C4-2B (cell line): ENCODE results near the gene R3HCC1L.

Source experiments
- H3K27ac ChIP-seq: fragments of 450-650 bp; 2 replicates; pipeline ENCODE4 v1.5.1; 2017
- CTCF ChIP-seq: fragments of 450-650 bp; conservative IDR thresholded peaks from 2 replicates; pipeline ENCODE4 v1.5.1; 2017; ENCODE audit warnings: mild to moderate bottlenecking
- ZFX ChIP-seq: fragments of 450-650 bp; IDR thresholded peaks from 2 replicates; pipeline ENCODE4 v1.6.1; 2017

Gene R3HCC1L

GRCh38 chr10:98238391-98238790, 103.9 kb downstream of the R3HCC1L start:
- H3K27ac ChIP-seq = no peak overlapping the region
- TF ChIP-seq CTCF (no peak), ZFX (no peak)

GRCh38 chr10:98240524-98240923, 106.1 kb downstream of the R3HCC1L start:
- H3K27ac ChIP-seq = no peak overlapping the region
- no peak for TF ChIP-seq CTCF
- TF ChIP-seq ZFX = no peak

- no peak overlapping the region for H3K27ac ChIP-seq
- TF ChIP-seq ZFX (no peak), CTCF (peak; percentile 50)
These were observed 108.4 kb downstream of the R3HCC1L start for GRCh38 chr10:98242823-98243222.

- no peak for TF ChIP-seq ZFX
- no peak for TF ChIP-seq CTCF
- no peak overlapping the region for H3K27ac ChIP-seq
These were observed 109.7 kb downstream of the R3HCC1L start for GRCh38 chr10:98244141-98244540.

GRCh38 chr10:98244586-98244985, 110.1 kb downstream of the R3HCC1L start:
- no peak for TF ChIP-seq CTCF
- no peak for TF ChIP-seq ZFX
- no peak overlapping the region for H3K27ac ChIP-seq

GRCh38 chr10:98246911-98247805, 112.7 kb downstream of the R3HCC1L start:
- H3K27ac ChIP-seq = no peak overlapping the region

More at GRCh38 chr10:98246911-98247805, 112.7 kb downstream of the R3HCC1L start:
- no peak for TF ChIP-seq ZFX
- TF ChIP-seq CTCF = no peak
